ENCODE results near the gene MSANTD3.

The MSANTD3 gene

GRCh38 chr9:100441911-100442361 is 15.0 kb downstream of the MSANTD3 start:
- TF ChIP-seq CTCF (IDR thresholded peaks at IDR 0.05; ENCODE audit: low read depth, low read length, missing control alignments), result no peak

GRCh38 chr9:100443781-100444768 is 17.1 kb downstream of the MSANTD3 start:
- no peak overlapping the region for H3K4me3 ChIP-seq (replicated peaks; ENCODE audit: low read depth, low read length)
- TF ChIP-seq CTCF (IDR thresholded peaks at IDR 0.05; ENCODE audit: low read depth, low read length, missing control alignments), result no peak
- DNase-seq (ENCODE audit: extremely low read depth, low read depth), result no peak

More at GRCh38 chr9:100441911-100442361, 15.0 kb downstream of the MSANTD3 start:
- no peak overlapping the region for H3K4me3 ChIP-seq (replicated peaks; ENCODE audit: low read depth, low read length)
- DNase-seq (ENCODE audit: extremely low read depth, low read depth), result no peak

- H3K4me3 ChIP-seq (replicated peaks; ENCODE audit: low read depth, low read length), result no peak overlapping the region
- no peak for TF ChIP-seq CTCF (IDR thresholded peaks at IDR 0.05; ENCODE audit: low read depth, low read length, missing control alignments)
- DNase-seq (ENCODE audit: extremely low read depth, low read depth), result no peak
These were observed 18.4 kb downstream of the MSANTD3 start for GRCh38 chr9:100445161-100445902.

GRCh38 chr9:100445903-100446549 is 19.1 kb downstream of the MSANTD3 start:
- TF ChIP-seq CTCF (IDR thresholded peaks at IDR 0.05; ENCODE audit: low read depth, low read length, missing control alignments), result no peak
- no peak overlapping the region for H3K4me3 ChIP-seq (replicated peaks; ENCODE audit: low read depth, low read length)
- DNase-seq (ENCODE audit: extremely low read depth, low read depth), result no peak

- H3K4me3 ChIP-seq (replicated peaks; ENCODE audit: low read depth, low read length), result no peak overlapping the region
- TF ChIP-seq CTCF (IDR thresholded peaks at IDR 0.05; ENCODE audit: low read depth, low read length, missing control alignments), result no peak
- no peak for DNase-seq (ENCODE audit: extremely low read depth, low read depth)
These were observed 20.1 kb downstream of the MSANTD3 start for GRCh38 chr9:100447041-100447440.

GRCh38 chr9:100448266-100448665 is 21.3 kb downstream of the MSANTD3 start:
- no peak for TF ChIP-seq CTCF (IDR thresholded peaks at IDR 0.05; ENCODE audit: low read depth, low read length, missing control alignments)
- H3K4me3 ChIP-seq (replicated peaks; ENCODE audit: low read depth, low read length), result no peak overlapping the region
- no peak for DNase-seq (ENCODE audit: extremely low read depth, low read depth)
